ENCODE data around the gene SVBP. TPM values are rescaled to one million over a fixed set of nuclear protein-coding genes. Genes with fewer than 3 reads are reported as not detected.

Gene SVBP
- total RNA-seq, 1 experiment from 2014 or later: 10.1 TPM

- no peak for TF ChIP-seq CTCF (IDR thresholded peaks at IDR 0.05; ENCODE audit: unreplicated experiment)
- H3K27ac Mint-ChIP-seq (ENCODE audit: unreplicated experiment): no peak overlapping the region
- H3K4me1 Mint-ChIP-seq (ENCODE audit: low read depth, unreplicated experiment): no peaks in the 10 kb centered on the region
- no peak for DNase-seq
- intact Hi-C loops (cut with micrococcal nuclease; ENCODE audit: unreplicated experiment): no loop called here
- no peaks in the 10 kb centered on the region for H3K9me3 Mint-ChIP-seq (ENCODE audit: low read depth, unreplicated experiment)
- H3K36me3 Mint-ChIP-seq (ENCODE audit: insufficient read depth, unreplicated experiment): no peaks in the 10 kb centered on the region
- H3K4me3 Mint-ChIP-seq (ENCODE audit: low read depth, unreplicated experiment): no peak overlapping the region
- CTCF ChIA-PET: interaction anchor here (1.5 kb wide), 1 partner anchor 11 kb away, joined by 5 read pairs; the partner anchor contains the start of gene ZNF691
- no TSS peak for BruUV-seq (replicated peaks)
- H3K27me3 Mint-ChIP-seq (ENCODE audit: unreplicated experiment): no peaks in the 10 kb centered on the region
Observed at GRCh38 chr1:42835422-42835821, 18.2 kb upstream of the SVBP start.

GRCh38 chr1:42834803-42835202 is 17.6 kb upstream of the SVBP start:
- no peaks in the 10 kb centered on the region for H3K27me3 Mint-ChIP-seq (ENCODE audit: unreplicated experiment)
- H3K9me3 Mint-ChIP-seq (ENCODE audit: low read depth, unreplicated experiment): no peaks in the 10 kb centered on the region
- no peak overlapping the region for H3K27ac Mint-ChIP-seq (ENCODE audit: unreplicated experiment)
- CTCF ChIA-PET: no interaction called here
- DNase-seq: no peak
- intact Hi-C loops (cut with micrococcal nuclease; ENCODE audit: unreplicated experiment): no loop called here
- BruUV-seq (replicated peaks): no TSS peak
- no peak for TF ChIP-seq CTCF (IDR thresholded peaks at IDR 0.05; ENCODE audit: unreplicated experiment)
- no peaks in the 10 kb centered on the region for H3K4me1 Mint-ChIP-seq (ENCODE audit: low read depth, unreplicated experiment)
- no peaks in the 10 kb centered on the region for H3K36me3 Mint-ChIP-seq (ENCODE audit: insufficient read depth, unreplicated experiment)
- no peak overlapping the region for H3K4me3 Mint-ChIP-seq (ENCODE audit: low read depth, unreplicated experiment)

- CTCF ChIA-PET: interaction anchor here (0.7 kb wide), 1 partner anchor 539 kb away, joined by 3 read pairs; no protein-coding TSS in a partner anchor
- Mint-ChIP-seq H3K9me3 (ENCODE audit: low read depth, unreplicated experiment) (no peaks in the 10 kb centered on the region), H3K36me3 (ENCODE audit: insufficient read depth, unreplicated experiment) (no peaks in the 10 kb centered on the region), H3K27ac (ENCODE audit: unreplicated experiment) (no peak overlapping the region), H3K4me1 (ENCODE audit: low read depth, unreplicated experiment) (no peaks in the 10 kb centered on the region), H3K27me3 (ENCODE audit: unreplicated experiment) (no peaks in the 10 kb centered on the region), H3K4me3 (ENCODE audit: low read depth, unreplicated experiment) (no peak overlapping the region)
- no peak for TF ChIP-seq CTCF (IDR thresholded peaks at IDR 0.05; ENCODE audit: unreplicated experiment)
- no TSS peak for BruUV-seq (replicated peaks)
- DNase-seq: no peak
- intact Hi-C loops (cut with micrococcal nuclease; ENCODE audit: unreplicated experiment): no loop called here
Observed at GRCh38 chr1:42833981-42834380, 16.8 kb upstream of the SVBP start.

- H3K9me3 Mint-ChIP-seq (ENCODE audit: low read depth, unreplicated experiment): no peaks in the 10 kb centered on the region
- no peak overlapping the region for H3K27ac Mint-ChIP-seq (ENCODE audit: unreplicated experiment)
- DNase-seq: no peak
- no TSS peak for BruUV-seq (replicated peaks)
- no peaks in the 10 kb centered on the region for H3K36me3 Mint-ChIP-seq (ENCODE audit: insufficient read depth, unreplicated experiment)
- intact Hi-C loops (cut with micrococcal nuclease; ENCODE audit: unreplicated experiment): no loop called here
- no peak for TF ChIP-seq CTCF (IDR thresholded peaks at IDR 0.05; ENCODE audit: unreplicated experiment)
- H3K27me3 Mint-ChIP-seq (ENCODE audit: unreplicated experiment): no peaks in the 10 kb centered on the region
- CTCF ChIA-PET: interaction anchor here (0.6 kb wide), 1 partner anchor 179 kb away, joined by 4 read pairs; no protein-coding TSS in a partner anchor
- H3K4me3 Mint-ChIP-seq (ENCODE audit: low read depth, unreplicated experiment): no peak overlapping the region
- H3K4me1 Mint-ChIP-seq (ENCODE audit: low read depth, unreplicated experiment): no peaks in the 10 kb centered on the region
Observed at GRCh38 chr1:42832641-42833240, 15.5 kb upstream of the SVBP start.
